ENCODE data around the gene MACROD1. TPM values are rescaled to one million over a fixed set of nuclear protein-coding genes. Genes with fewer than 3 reads are reported as not detected.

The MACROD1 gene
- total and polyA plus RNA-seq, 7 donors: 14.2 to 33.9 (median 23.3) TPM

DNA sequence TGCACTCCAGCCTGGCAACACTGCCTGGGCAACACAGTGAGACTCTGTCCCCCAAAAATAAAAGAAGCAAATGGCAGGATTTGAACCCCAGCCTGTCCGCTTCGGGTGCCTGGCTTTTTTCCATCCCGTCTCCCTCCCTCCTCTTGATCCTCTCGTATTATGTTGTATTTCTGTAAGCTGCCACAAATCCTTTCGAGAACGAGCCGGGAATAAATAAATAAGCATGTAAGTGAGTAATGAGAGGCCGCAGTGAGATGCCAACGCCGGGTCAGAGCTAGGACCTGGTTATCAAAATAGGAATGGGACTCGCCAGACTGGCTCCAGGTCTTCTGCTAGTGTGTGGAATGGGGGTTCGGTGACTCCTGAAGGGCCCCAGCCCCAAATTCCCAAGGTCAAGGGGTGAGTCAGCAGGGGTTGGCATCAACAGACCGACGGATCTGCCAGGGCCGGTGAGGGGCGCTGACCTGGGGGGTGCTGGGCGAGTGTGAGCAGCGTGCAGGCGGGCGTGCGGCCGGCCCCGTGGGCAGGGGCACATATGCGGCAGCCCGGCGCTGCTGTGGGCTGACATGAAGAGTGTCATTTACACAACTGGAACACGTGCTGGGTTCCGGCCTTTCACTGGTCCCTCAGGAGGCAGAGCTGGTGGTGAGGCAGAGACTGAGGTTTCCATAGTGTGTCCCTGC, 82.4 kb downstream of the MACROD1 start:
- Histone ChIP-seq H3K27me3 (no peaks in the 10 kb centered on the region), H3K9me3 (no peaks in the 10 kb centered on the region), H3K27ac (no peak overlapping the region), H3K36me3 (no peaks in the 10 kb centered on the region), H3K4me1 (peaks cover 0 to 32% (median 10%) of the 10 kb centered on the region in 4 donors), H3K4me3 (no peak overlapping the region)
- DNase-seq: no peak
- whole genome bisulfite sequencing, 2 donors: 86 to 87% methylated on average over 28 of the region's 28 CpGs
- no peak for TF ChIP-seq POLR2AphosphoS5 (IDR thresholded peaks at IDR 0.05)
- no peak for TF ChIP-seq EP300 (IDR thresholded peaks at IDR 0.05)
- TF ChIP-seq, protein P1, sequence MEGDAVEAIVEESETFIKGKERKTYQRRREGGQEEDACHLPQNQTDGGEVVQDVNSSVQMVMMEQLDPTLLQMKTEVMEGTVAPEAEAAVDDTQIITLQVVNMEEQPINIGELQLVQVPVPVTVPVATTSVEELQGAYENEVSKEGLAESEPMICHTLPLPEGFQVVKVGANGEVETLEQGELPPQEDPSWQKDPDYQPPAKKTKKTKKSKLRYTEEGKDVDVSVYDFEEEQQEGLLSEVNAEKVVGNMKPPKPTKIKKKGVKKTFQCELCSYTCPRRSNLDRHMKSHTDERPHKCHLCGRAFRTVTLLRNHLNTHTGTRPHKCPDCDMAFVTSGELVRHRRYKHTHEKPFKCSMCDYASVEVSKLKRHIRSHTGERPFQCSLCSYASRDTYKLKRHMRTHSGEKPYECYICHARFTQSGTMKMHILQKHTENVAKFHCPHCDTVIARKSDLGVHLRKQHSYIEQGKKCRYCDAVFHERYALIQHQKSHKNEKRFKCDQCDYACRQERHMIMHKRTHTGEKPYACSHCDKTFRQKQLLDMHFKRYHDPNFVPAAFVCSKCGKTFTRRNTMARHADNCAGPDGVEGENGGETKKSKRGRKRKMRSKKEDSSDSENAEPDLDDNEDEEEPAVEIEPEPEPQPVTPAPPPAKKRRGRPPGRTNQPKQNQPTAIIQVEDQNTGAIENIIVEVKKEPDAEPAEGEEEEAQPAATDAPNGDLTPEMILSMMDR (IDR thresholded peaks at IDR 0.05): no peak
- no peak for TF ChIP-seq POLR2A (IDR thresholded peaks at IDR 0.05)
- intact Hi-C loops (cut with DNase I): no loop called here

DNA sequence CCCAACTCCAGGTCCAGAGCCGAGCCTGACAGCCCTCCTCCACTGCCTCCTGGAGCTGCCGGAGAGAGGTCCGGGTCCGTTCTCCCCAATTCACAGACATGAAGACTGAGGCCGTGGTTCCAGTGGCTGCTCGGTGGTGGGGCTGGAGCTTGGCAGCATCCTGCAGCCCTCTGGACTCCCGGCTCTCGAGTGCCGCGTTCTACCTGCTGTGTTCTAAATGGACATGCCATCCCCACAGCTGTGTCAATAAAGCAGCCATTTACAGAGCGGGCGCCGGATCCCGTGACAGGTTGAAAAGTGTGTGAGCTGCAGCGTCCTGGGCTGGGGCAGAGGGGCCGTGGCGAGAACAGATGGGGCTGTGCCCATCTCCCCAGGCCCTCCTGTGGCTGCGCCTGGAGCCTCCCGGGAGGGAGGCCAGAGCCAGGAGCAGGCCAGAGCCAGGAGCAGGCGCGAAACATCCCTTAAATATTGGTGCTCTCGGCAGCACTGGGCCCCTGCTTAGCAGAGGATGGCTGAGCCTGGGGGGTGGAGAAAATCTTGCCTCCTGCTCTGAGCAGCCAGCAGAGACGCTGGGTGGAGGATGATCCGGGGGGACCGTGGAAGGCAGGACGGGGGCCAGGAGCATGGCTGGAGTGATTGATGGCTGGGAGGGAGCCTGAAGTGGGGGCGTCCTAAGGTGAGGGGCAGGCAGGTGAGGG, 84.0 kb downstream of the MACROD1 start:
- WGBS, 2 donors: 87 to 90% methylated on average over 27 of the region's 27 CpGs
- DNase-seq: no peak
- no peak overlapping the region for H3K27ac ChIP-seq
- intact Hi-C loops (cut with DNase I): no loop called here
- H3K4me3 ChIP-seq: no peak overlapping the region
- H3K27me3 ChIP-seq: no peaks in the 10 kb centered on the region
- H3K9me3 ChIP-seq: no peaks in the 10 kb centered on the region
- no peak for TF ChIP-seq EP300 (IDR thresholded peaks at IDR 0.05)
- no peak for TF ChIP-seq POLR2A (IDR thresholded peaks at IDR 0.05)
- no peak for TF ChIP-seq POLR2AphosphoS5 (IDR thresholded peaks at IDR 0.05)
- TF ChIP-seq, protein P1 (IDR thresholded peaks at IDR 0.05): no peak
- H3K36me3 ChIP-seq: no peaks in the 10 kb centered on the region
- peaks cover 0 to 16% (median 3%) of the 10 kb centered on the region in 4 donors for H3K4me1 ChIP-seq

DNA sequence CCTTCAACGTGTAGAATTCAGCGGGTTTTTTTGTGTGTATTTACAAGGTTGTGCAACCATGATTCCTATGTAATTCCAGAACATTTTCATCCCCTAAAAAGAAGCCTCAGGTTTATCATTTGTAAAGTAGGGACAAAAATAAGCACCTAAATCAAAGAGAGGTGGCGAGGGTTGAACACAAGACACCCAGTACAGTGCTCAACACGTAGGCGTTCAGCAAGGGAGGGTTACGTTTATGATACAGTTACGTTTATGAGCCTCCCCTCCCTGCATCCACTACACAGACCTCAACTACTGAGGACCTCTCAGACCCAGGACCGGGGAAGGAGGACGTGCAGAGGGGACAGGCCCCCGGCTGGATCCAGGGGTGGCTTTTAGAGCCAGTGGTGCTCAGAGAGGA, 85.5 kb downstream of the MACROD1 start:
- H3K4me1 ChIP-seq: peaks cover 0 to under 1% (median 0%) of the 10 kb centered on the region in 4 donors
- WGBS, 2 donors: 80 to 89% methylated on average over 10 of the region's 10 CpGs
- no peak overlapping the region for H3K27ac ChIP-seq
- no peaks in the 10 kb centered on the region for H3K27me3 ChIP-seq
- no peaks in the 10 kb centered on the region for H3K9me3 ChIP-seq
- DNase-seq: no peak
- no peak overlapping the region for H3K4me3 ChIP-seq
- no peak for TF ChIP-seq POLR2AphosphoS5 (IDR thresholded peaks at IDR 0.05)
- TF ChIP-seq EP300 (IDR thresholded peaks at IDR 0.05): no peak
- TF ChIP-seq POLR2A (IDR thresholded peaks at IDR 0.05): no peak
- TF ChIP-seq, protein P1 (IDR thresholded peaks at IDR 0.05): no peak
- intact Hi-C loops (cut with DNase I): no loop called here
- H3K36me3 ChIP-seq: no peaks in the 10 kb centered on the region

DNA sequence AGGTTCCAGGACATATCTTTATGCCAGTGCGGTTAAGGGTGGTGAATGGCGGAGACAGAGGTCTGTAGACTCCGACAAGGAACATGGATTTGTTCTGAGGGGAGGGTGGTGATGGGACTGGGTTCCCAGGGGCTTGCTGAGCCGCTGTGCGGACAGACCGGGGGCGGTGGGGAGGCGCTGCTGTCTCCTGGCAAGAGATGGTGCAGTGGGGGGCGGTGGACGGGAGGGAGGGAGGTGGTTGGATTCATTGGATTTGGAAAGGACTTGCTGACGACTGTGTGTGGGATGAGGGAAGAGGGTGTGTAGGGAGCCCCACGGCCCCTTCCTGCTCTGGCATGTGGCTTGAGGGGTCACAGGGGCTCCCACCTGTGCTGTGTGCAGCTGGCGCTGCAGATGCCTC, 87.0 kb downstream of the MACROD1 start:
- intact Hi-C loops (cut with DNase I): no loop called here
- no peaks in the 10 kb centered on the region for H3K9me3 ChIP-seq
- H3K4me3 ChIP-seq: no peak overlapping the region
- DNase-seq: no peak
- no peak overlapping the region for H3K27ac ChIP-seq
- H3K36me3 ChIP-seq: no peaks in the 10 kb centered on the region
- WGBS, 2 donors: 86 to 88% methylated on average over 13 of the region's 13 CpGs
- TF ChIP-seq, protein P1 (IDR thresholded peaks at IDR 0.05): no peak
- no peak for TF ChIP-seq EP300 (IDR thresholded peaks at IDR 0.05)
- H3K4me1 ChIP-seq: peaks cover 0 to 4% (median 0%) of the 10 kb centered on the region in 4 donors
- no peaks in the 10 kb centered on the region for H3K27me3 ChIP-seq
